GM21529 (cell line): ENCODE results near the gene STRADA.

Source experiments
- ATAC-seq: cut with Tn5 transposase; IDR thresholded peaks from one replicate; pipeline ENCODE4 v1.9.1; 2021; ENCODE audit not compliant: unreplicated experiment

The STRADA gene

DNA sequence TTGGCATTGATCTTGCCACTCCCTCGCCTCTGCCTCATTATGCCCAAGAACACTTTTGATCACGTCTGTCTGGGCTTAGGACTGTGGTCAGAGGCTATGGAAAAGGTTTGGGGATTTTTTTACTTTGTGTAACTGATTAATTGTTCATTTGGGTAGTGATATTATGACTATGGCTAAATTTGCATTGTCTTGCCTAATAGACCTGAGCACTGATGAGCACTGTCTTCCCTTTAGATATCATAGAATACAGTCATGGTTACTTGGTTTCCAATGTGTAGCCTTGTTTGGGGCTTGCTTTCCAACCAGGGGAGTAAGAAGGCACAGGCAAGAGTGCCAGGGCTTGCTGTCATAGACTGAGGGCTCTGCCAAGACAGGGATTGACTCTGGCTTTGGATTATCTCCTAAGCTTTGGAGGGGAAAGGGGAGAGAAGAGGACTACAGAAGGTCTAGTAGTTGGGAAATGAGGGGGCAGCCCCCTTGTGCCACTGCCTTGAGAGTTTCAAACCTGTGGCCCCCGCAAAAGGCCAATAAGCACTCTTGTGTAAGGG lies 55.4 kb downstream of the STRADA start:
- no peak for ATAC-seq

DNA sequence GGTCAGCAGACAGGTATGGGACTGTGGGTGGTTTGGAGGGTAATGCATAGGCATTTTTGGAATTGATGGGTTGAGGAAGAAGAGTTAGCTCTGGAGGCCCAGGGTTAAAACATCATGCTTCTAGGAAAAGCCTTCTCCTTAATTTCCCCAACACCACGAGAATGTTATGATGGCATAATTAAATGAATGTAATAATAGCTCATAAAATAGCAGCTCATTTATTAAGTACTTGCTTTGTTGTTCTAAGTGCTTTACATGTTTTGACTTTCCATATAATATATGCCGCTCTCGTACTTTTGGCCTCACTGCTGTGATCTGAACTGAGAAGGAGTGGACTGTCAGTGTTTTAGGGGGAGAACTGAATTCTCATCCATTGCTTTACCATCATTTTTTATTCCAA lies 56.0 kb downstream of the STRADA start:
- ATAC-seq: no peak

DNA sequence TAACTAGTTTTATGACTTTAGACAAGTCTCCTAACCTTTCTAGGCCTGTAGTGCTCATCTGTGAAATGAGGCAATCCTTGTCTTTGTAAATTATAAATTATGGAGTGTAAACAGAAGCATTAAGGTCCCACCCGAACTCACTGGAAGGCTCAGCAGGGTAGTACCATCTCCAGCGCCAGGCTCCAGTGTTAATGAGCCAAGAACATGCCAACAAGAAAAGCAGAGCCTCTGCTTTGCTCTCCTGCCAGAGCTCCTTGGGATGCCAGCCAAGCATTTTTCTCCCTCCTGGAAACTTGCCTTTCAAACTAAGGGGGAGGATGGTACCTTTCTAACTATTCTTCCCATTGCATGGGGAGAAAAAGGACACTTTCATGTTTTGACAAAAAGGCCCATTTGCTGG lies 56.6 kb downstream of the STRADA start:
- ATAC-seq: no peak

DNA sequence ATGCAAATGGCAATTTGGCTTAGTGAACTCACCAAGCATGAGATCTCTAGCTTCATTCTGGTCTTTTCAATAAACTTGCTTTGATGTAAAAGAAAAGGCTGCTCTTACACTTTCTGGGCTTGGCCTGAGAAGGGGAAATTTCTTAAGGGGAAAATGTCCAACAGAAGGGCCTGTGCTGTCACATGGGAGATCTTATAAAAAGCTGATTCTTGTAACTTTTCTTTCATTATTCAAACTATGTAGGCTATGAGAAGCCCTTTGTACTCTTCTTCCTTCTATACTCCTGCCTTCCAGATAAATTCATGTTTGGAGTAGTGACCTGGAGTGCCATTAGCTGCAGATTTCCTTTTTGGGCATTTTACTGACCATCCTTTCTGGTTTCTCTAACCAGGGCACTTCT lies 58.6 kb downstream of the STRADA start:
- ATAC-seq: no peak

DNA sequence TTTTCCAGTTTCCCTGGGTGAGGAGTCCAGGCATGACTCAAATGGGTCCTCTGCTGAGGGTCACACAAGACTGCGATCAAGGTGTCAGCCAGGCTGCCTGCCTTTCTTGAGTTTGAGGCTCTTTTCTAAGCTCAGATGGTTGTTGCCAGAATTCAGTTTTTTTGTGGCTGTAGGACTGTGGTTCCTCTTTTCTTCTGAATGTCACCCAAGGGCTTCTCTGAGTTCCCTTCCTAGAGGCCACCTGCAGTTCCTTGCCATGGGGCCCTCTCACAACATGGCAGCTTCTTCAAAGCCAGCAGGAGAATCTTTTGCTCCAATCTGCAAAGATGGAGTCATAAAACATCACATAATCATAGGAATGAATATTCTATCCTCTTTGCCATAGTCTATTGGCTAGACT lies 59.2 kb downstream of the STRADA start:
- no peak for ATAC-seq

DNA sequence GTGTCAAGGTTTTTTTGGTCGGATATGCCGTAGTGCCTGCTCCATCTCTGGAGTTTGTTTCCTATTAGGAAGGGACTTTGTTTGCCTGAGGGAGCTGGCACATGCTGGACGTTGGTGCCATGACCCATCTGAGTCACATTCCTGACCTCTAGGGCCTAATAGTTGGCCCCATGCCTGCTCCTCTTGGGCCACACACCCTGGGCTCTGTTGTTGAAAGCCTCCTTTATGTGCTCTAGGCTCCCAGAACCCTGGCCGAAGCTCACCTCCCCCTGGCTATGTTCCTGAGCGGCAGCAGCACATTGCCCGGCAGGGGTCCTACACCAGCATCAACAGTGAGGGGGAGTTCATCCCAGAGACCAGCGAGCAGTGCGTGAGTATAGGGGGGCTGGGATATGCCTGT lies 60.1 kb downstream of the STRADA start:
- ATAC-seq: no peak

DNA sequence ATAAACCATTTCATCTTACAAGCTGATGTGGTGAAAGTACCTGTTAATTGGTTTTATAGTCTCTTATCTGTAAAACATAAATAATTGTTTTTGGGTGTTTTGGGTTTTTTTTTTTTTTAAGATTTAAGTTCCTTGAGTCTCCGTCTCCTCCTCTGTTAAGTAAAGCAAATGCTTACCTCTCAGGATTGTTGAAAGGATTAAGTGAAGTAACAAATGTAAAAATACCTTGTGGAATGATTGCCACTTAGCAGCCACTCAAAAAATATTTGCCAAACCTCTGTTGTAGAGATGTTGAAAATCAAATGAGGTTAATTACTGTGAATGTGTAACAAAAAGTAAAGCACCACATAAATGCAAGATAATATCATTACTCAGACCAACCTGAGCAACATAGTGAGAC lies 60.9 kb downstream of the STRADA start:
- ATAC-seq: no peak

DNA sequence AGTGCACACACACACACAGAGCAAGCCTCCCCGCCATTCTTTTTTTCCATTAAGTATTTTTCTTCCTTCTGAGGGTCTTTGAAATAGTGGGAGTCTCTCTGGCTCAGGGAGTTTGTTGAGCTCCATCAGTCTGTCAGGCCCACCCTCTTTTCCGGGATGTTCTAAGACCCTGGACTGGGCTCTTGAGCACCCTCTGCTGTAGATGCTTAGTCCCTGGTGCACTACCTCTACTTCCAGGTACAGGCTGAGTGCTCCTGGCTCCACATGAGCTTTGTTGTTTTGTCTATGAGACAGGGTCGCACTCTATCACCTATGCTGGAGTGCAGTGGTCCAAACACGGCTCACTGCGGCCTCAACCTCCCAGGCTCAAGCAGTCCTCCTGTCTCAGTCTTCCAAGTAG lies 62.4 kb downstream of the STRADA start:
- no peak for ATAC-seq

DNA sequence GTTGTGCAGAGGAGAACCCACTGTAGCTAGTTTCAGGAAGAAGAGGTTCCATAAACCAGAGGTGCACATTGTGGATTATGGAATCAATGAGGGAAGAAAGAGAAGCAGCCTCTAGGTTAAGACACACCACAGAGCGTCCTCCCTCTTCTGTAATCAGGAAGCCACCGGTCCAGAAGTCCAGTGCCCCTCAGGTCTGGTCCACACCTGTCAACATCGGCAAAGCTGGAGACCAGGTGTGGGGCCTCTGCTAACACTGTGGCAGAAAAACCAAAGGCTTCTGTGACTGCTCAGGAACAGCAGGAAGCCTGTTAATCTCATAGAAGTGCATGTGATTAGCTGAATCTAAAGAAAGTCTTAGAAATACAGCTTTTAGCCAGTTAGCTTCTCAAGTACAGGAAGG lies 65.0 kb downstream of the STRADA start:
- no peak for ATAC-seq

DNA sequence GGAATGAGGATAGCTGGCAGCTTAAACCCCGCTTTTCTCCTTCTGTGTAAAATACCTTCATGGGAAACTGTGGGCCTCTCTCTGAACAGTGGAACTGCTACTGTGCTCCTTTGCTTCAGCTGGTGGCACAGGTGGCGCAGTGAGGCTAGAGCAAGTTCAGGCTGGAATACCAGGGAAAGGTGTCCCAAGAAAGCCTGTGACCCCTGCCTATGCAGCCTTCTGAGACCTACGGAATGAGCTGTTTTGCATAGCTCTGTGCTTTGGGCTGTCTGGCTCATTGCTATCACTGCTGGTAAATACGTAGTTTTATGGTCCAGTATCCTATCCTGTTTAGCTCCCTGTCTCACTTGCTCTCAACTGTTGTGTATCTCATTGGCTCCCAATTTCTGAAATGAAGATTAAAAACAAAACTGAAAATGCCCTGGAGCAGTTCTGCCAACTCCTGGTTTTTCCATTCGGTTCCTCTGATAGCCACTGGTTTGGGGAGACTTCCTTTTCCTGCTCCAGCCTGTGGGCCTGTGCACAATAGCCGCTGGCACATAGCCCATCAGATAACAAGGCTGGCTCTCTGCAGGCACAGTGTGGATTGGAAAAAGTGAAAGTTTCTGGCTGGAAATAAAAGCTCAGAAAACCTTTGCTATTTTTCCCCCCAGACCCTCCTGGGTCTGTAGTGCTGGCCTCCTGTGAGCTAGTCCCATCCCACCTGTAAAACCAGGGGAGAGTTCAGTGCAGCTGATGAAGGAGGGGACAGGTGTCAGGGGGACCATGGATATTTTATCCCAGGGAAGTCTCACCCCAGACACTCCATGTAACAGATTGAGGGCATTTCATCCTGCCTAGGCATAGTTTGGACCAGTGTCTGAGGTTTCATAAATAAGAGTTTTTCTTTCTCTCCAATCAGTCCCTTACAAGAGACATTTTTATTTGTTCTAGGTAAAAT lies 65.7 kb downstream of the STRADA start:
- ATAC-seq: no peak

DNA sequence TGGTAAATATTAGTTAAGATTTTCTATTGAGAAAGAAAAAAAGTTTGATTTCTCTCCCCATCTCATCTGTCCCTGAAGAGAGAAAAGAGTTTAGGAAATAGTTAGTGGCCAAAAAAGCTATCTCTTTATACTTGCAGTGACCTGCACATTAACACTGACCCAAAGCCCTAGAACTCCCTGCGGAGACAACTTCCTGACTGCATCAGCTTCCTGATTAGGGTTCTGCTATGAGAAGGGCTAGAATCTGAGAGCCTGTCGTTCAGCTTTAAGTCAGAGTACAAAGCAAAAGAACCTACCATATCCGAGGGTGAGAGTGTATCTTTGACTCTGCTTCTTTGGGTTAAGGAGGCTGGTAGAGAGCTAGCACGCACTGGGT lies 66.4 kb downstream of the STRADA start:
- no peak for ATAC-seq

DNA sequence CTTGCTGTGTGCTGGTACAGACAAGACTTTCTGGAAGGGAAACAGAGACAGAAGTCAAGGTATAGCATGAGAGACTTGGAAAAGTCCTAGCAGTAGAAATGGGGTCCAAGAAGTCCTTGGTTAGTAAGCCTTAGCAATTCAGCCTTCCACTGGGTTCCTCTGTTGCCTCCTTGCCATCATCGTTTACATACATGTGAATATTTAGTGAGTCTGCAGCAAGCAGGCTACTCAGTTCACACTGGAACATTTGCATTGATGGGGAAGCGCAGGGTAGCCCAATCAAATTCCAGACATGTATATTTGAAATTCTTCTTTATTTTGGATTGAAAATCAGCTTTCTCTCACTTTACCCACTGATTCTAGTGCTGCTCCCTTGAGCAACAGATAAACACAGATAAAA lies 68.7 kb downstream of the STRADA start:
- ATAC-seq: no peak

DNA sequence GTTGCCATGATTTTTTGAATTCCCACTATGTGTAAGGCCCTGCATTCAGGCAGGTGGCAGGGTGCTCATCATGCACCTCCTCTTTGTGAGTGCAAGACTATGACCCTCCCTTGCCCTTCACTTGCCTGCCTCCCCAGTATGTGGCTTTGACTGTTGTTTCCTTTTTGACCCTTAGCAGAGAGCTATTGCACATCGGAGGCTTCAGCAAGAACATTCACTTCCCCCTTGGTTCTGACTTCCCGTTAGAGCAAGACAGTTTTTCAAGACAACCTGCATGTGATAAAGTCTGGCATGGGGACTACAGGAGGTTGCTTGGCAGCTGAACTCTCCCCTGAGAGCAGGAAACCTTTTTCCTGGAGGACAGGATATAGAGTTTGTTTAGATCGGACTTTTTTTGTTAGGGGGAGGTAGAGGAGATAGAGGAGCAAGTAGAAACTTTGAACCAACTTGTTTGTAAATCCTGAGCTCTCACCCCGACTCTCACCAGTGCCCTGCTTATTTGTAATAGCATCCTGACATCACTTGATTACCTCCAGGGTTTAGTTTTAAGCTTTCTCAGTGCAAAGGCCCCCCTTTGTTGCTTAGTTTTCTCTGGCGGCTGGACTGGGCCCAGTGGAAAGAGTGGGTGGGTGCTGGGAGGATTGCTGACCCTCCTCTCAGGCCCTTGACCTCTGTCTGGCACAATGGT lies 75.9 kb downstream of the STRADA start:
- ATAC-seq: no peak

DNA sequence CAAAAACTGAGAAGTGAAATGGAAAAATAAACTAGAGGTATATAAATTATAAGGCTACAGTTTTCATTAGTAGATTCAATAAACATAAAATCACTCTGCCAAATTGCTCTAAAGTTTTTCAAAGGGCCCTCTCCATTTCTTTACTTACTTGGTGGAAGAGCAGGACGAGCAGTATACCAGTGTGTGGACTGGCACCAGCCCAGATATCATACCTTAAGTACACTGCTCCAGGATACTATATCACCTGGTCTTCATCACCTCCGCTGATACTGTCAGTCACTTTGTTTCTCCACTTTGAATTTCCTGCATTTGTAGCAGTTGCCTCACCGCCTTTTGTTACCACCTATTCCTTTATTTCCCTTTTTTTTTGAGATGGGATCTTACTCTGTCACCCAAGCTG lies 81.7 kb downstream of the STRADA start:
- no peak for ATAC-seq

DNA sequence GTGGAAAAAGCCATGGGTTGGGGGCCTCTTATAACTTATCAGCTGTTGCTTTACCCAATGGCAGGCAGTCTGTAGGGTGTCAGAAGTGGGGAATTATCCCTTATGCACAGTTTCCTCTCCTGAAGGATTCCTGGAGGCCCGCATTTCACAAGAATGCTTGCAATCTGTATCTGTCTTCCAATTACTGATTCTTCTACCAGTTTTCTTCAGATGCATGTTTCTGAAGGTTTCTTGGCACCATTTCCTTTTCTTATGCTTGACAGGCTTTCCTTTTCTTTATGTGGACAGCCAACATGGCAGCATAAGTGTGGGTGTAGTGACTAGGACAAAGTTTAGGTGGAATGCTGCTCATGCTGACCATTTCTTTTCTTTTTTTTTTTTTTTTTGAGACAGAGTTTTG lies 83.2 kb downstream of the STRADA start:
- ATAC-seq: no peak

DNA sequence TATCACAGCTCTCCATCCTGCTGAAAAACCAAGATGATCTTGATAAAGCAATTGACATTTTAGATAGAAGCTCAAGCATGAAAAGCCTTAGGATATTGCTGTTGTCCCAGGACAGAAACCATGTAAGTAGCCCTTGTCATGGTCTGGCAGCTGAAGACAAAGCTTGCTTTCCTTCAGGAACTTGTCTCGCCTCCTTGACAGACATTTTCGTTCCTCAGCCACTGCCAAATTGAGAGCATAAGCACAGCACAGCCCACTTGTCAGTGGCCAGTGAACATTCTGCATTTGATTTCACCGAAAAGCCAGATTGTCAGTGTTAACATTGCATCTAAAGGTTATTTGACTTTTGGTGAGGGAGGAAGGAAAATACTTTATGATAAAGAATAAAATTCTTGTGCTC lies 83.8 kb downstream of the STRADA start:
- ATAC-seq: no peak

DNA sequence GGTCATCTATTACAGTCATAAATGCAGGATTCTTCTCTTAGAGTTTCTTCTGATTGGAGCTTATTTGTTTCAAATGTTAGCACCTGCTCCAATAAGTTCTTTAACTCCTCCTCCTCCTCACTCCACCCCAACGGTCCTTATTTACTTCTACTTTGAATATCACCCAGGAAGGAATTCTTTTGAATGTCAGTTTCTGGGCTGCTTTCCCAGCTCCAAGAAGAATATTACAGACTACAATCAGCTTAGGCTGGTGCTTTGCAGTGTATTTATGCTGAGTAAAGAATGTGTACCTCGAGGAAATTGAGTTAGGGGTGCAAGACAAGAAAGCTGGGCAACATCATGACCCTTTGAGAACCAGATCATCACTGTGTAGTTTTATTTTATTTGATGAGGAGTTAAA lies 88.5 kb downstream of the STRADA start:
- no peak for ATAC-seq
